ENCODE results near the gene PNMA8A.
"Not testable (repeated sequence)": the region's sequence is repeated elsewhere in the genome, so short reads cannot be mapped to it uniquely, and the experiment has no call there.

The PNMA8A gene

GRCh38 chr19:46466536-46467196 lies 4.7 kb downstream of the PNMA8A start:
- DNase-seq (ENCODE audit: low read depth) = no peak

- no peak for DNase-seq (ENCODE audit: low read depth)
Observed at GRCh38 chr19:46463516-46463915, 7.8 kb downstream of the PNMA8A start.

- DNase-seq (ENCODE audit: low read depth) = no peak
Observed at GRCh38 chr19:46461537-46461936, 9.8 kb downstream of the PNMA8A start.

GRCh38 chr19:46460981-46461380 lies 10.4 kb downstream of the PNMA8A start:
- no peak for DNase-seq (ENCODE audit: low read depth)

- DNase-seq (ENCODE audit: low read depth) = no peak
Observed at GRCh38 chr19:46460055-46460454, 11.3 kb downstream of the PNMA8A start.

- DNase-seq (ENCODE audit: low read depth) = no peak
Observed at GRCh38 chr19:46456930-46457329, 14.4 kb downstream of the PNMA8A start.

GRCh38 chr19:46454244-46454643 lies 17.1 kb downstream of the PNMA8A start:
- no peak for DNase-seq (ENCODE audit: low read depth)

- no peak for DNase-seq (ENCODE audit: low read depth)
Observed at GRCh38 chr19:46453661-46454060, 17.7 kb downstream of the PNMA8A start.

GRCh38 chr19:46452186-46452585 lies 19.2 kb downstream of the PNMA8A start:
- DNase-seq (ENCODE audit: low read depth) = no peak

- DNase-seq (ENCODE audit: low read depth) = no peak
Observed at GRCh38 chr19:46451352-46451751, 20.0 kb downstream of the PNMA8A start.

GRCh38 chr19:46450737-46451136 lies 20.6 kb downstream of the PNMA8A start:
- DNase-seq (ENCODE audit: low read depth) = no peak

- DNase-seq (ENCODE audit: low read depth) = no peak
Observed at GRCh38 chr19:46449228-46449627, 22.1 kb downstream of the PNMA8A start.

GRCh38 chr19:46448601-46449000 lies 22.8 kb downstream of the PNMA8A start:
- DNase-seq (ENCODE audit: low read depth) = no peak

- DNase-seq (ENCODE audit: low read depth) = no peak
Observed at GRCh38 chr19:46447824-46448223, 23.5 kb downstream of the PNMA8A start.

GRCh38 chr19:46447006-46447405 lies 24.4 kb downstream of the PNMA8A start:
- no peak for DNase-seq (ENCODE audit: low read depth)

- DNase-seq (ENCODE audit: low read depth) = no peak
Observed at GRCh38 chr19:46446021-46446420, 25.3 kb downstream of the PNMA8A start.

GRCh38 chr19:46442808-46443450 lies 28.4 kb downstream of the PNMA8A start:
- no peak for DNase-seq (ENCODE audit: low read depth)

- no peak for DNase-seq (ENCODE audit: low read depth)
Observed at GRCh38 chr19:46441866-46442265, 29.5 kb downstream of the PNMA8A start.

- not testable (repeated sequence) for DNase-seq (ENCODE audit: low read depth)
Observed at GRCh38 chr19:46435689-46436088, 35.7 kb downstream of the PNMA8A start.

- DNase-seq (ENCODE audit: low read depth) = no peak
Observed at GRCh38 chr19:46435009-46435408, 36.4 kb downstream of the PNMA8A start.

- not testable (repeated sequence) for DNase-seq (ENCODE audit: low read depth)
Observed at GRCh38 chr19:46433470-46433869, 37.9 kb downstream of the PNMA8A start.

- DNase-seq (ENCODE audit: low read depth) = no peak
Observed at GRCh38 chr19:46431824-46432223, 39.5 kb downstream of the PNMA8A start.

GRCh38 chr19:46429999-46430398 lies 41.4 kb downstream of the PNMA8A start:
- no peak for DNase-seq (ENCODE audit: low read depth)
